ENCODE results near the gene CHTOP. TPM values are rescaled to one million over a fixed set of nuclear protein-coding genes. Genes with fewer than 3 reads are reported as not detected.

The CHTOP gene
- total and polyA plus RNA-seq, 2 of the 8 experiments (the other 6 are each of a cell fraction or from before 2014, with no cell fraction given), result 84.6 to 104 TPM

DNA sequence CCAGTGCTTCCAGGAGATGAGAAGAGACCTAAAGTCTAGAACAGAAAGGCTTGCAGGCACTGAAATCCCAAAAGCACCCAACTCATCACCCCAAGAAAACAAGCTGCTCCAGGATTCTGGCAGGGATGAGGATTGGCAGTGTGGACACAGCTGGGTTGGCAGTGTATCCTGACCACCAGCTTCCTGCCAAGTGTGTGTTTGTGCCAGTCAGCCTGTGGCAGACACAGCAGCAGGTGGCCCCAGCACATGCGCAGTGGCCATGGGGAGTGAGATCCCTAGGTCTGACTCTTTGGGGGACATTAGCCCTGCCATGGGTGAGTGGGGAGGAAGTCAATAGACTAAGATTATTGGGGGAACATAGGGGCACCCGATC is 16.0 kb downstream of the CHTOP start:
- peaks cover 6 to 14% (median 13%) of the 10 kb centered on the region in 4 experiments for H3K36me3 ChIP-seq (ENCODE audit: control insufficient read depth in 2 of 4, insufficient read depth in 4 of 4, low read length in 3 of 4)
- peak overlapping the region; percentile 92; the same call in 1 of the 2 replicates for H2BK15ac ChIP-seq (ENCODE audit: low read length)
- H2BK12ac ChIP-seq (ENCODE audit: low read depth, low read length), result peak overlapping the region; percentile 80; the same call in 1 of the 2 replicates
- no peak overlapping the region for H3K18ac ChIP-seq (ENCODE audit: extremely low read depth, low read length)
- H3K4me2 ChIP-seq (ENCODE audit: insufficient read depth in 1 of 2, low read depth in 2 of 2, low read length in 2 of 2), result no peak overlapping the region
- H2AFZ ChIP-seq (ENCODE audit: low read length), result no peak overlapping the region
- no peak overlapping the region for H2BK5ac ChIP-seq (ENCODE audit: low read depth, low read length)
- no peak overlapping the region for H3K4ac ChIP-seq (replicated peaks; ENCODE audit: insufficient read length, low read depth, low read length)
- peaks cover 0 to 3% (median 0%) of the 10 kb centered on the region in 4 experiments; a peak in 1 of 7 replicates for H3K4me1 ChIP-seq (replicated peaks in 1 of 4; ENCODE audit: control insufficient read depth in 3 of 4, insufficient read depth in 4 of 4, low read length in 3 of 4)
- H2BK120ac ChIP-seq (replicated peaks; ENCODE audit: low read depth, low read length), result no peak overlapping the region
- WGBS, 2 experiments (ENCODE audit: extremely low coverage in 1 of 2, insufficient coverage in 1 of 2, insufficient read length in 1 of 2, insufficient replicate concordance in 2 of 2, low coverage in 1 of 2, low lambda C conversion rate in 2 of 2, missing lambda C conversion rate in 1 of 2), result 92% methylated on average over 2 of the region's 2 CpGs; no CpG with 5 or more reads in 1 of the 2 experiments
- H3K4me3 ChIP-seq (ENCODE audit: extremely low read depth in 1 of 4, insufficient read depth in 2 of 4, low read depth in 3 of 4, low read length in 4 of 4), result no peak overlapping the region
- no peak overlapping the region for H4K91ac ChIP-seq (replicated peaks; ENCODE audit: insufficient read length, low read length)
- TF ChIP-seq RAD21 (IDR thresholded peaks at IDR 0.05 in 1 of 2, conservative IDR thresholded peaks at IDR 0.05 in 1 of 2; ENCODE audit: low read depth in 2 of 2, low read length in 2 of 2) (no peak), TCF12 (IDR thresholded peaks at IDR 0.05; ENCODE audit: low read depth, low read length) (no peak), JUND (IDR thresholded peaks at IDR 0.05; ENCODE audit: low read length) (no peak), GABPA (IDR thresholded peaks at IDR 0.05; ENCODE audit: borderline replicate concordance, insufficient read depth, low read length) (no peak), SP2 (IDR thresholded peaks at IDR 0.05; ENCODE audit: low read length) (no peak), KDM5A (IDR thresholded peaks at IDR 0.05; ENCODE audit: low read length) (no peak), SP4 (IDR thresholded peaks at IDR 0.05; ENCODE audit: low read length) (no peak), SUZ12 (IDR thresholded peaks at IDR 0.05; ENCODE audit: low read length) (no peak)
- TF ChIP-seq, protein P1, sequence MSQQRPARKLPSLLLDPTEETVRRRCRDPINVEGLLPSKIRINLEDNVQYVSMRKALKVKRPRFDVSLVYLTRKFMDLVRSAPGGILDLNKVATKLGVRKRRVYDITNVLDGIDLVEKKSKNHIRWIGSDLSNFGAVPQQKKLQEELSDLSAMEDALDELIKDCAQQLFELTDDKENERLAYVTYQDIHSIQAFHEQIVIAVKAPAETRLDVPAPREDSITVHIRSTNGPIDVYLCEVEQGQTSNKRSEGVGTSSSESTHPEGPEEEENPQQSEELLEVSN (IDR thresholded peaks at IDR 0.05), result no peak
- TF ChIP-seq, protein P2, sequence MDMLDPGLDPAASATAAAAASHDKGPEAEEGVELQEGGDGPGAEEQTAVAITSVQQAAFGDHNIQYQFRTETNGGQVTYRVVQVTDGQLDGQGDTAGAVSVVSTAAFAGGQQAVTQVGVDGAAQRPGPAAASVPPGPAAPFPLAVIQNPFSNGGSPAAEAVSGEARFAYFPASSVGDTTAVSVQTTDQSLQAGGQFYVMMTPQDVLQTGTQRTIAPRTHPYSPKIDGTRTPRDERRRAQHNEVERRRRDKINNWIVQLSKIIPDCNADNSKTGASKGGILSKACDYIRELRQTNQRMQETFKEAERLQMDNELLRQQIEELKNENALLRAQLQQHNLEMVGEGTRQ (IDR thresholded peaks at IDR 0.05; ENCODE audit: low read length), result no peak
- no peaks in the 10 kb centered on the region for H3K23me2 ChIP-seq (ENCODE audit: low read depth, low read length)
- H4K8ac ChIP-seq (ENCODE audit: extremely low read depth, insufficient read depth, low read length), result no peak overlapping the region
- no peaks in the 10 kb centered on the region for H3K79me1 ChIP-seq (ENCODE audit: low read depth, low read length)
- H3K56ac ChIP-seq (replicated peaks; ENCODE audit: insufficient read length, low read depth, low read length), result no peak overlapping the region
- H2AK5ac ChIP-seq (ENCODE audit: low read depth, low read length), result no peak overlapping the region
- no peaks in the 10 kb centered on the region for H3K27me3 ChIP-seq (replicated peaks in 1 of 4; ENCODE audit: control insufficient read depth in 3 of 4, extremely low read depth in 1 of 4, insufficient read depth in 3 of 4, low read length in 3 of 4)
- no peak for DNase-seq (ENCODE audit: low read depth in 1 of 2, low spot score in 2 of 2)
- ChIA-PET POLR2A (ENCODE audit: partially characterized antibody) (interaction anchor here (0.5 to 16.2 kb wide), 8 partner anchors 9 to 340 kb away, joined by 3 to 343 read pairs (median 8); partner anchors contain the start of genes CHTOP, ILF2, RPS27 and S100A1), CTCF (ENCODE audit: partially characterized antibody) (interaction anchor here (1.2 to 3.1 kb wide), 6 partner anchors 9 to 139 kb away, joined by 3 to 13 read pairs (median 6); partner anchors contain the start of genes CHTOP, S100A1, S100A13 and SNAPIN)
- no peaks in the 10 kb centered on the region for H3K79me2 ChIP-seq (ENCODE audit: control insufficient read depth in 1 of 2, insufficient read depth in 2 of 2, low read length in 2 of 2)
- no peak for FAIRE-seq
- H3K9me3 ChIP-seq (ENCODE audit: insufficient read depth in 2 of 2, low read depth in 1 of 2, low read length in 1 of 2), result no peaks in the 10 kb centered on the region
- no peak overlapping the region for H4K5ac ChIP-seq (ENCODE audit: insufficient read length, low read depth, low read length)
- no peak overlapping the region; a peak in 1 of 7 replicates for H3K9ac ChIP-seq (replicated peaks in 1 of 4; ENCODE audit: extremely low read depth in 1 of 4, low read depth in 3 of 4, low read length in 3 of 4)
- no peak overlapping the region for H2BK20ac ChIP-seq (ENCODE audit: low read length)
- H3K14ac ChIP-seq (ENCODE audit: insufficient read length), result no peak overlapping the region
- peaks cover 3% of the 10 kb centered on the region in 2 experiments for H4K20me1 ChIP-seq (replicated peaks in 1 of 2; ENCODE audit: control insufficient read depth in 1 of 2, insufficient read depth in 2 of 2, low read length in 2 of 2)
- no peak overlapping the region for H3K23ac ChIP-seq (ENCODE audit: insufficient read length)
- H3K27ac ChIP-seq (ENCODE audit: low read depth, low read length), result no peak overlapping the region
